H1 (cell line): ENCODE results near the gene ALKBH1.

Experiments used
- CTCF ChIP-seq, 3 experiments: IDR thresholded peaks; 1 replicate in 2 of 3; 2 replicates in 1 of 3; pipeline versions ENCODE4 v1.5.1 to v1.6.1; 2011; ENCODE audit warnings: low read length in 3 of 3, mild to moderate bottlenecking in 3 of 3, inconsistent platforms in 2 of 3, low read depth in 1 of 3, moderate library complexity in 1 of 3; ENCODE audit not compliant: insufficient read depth in 1 of 3; ENCODE audit errors: control extremely low read depth in 1 of 3
- POLR2AphosphoS5 ChIP-seq: IDR thresholded peaks from 2 replicates; pipeline ENCODE4 v1.6.1; 2011; ENCODE audit warnings: low read depth, low read length
- RAD21 ChIP-seq, 2 experiments: IDR thresholded peaks in 1 of 2; conservative IDR thresholded peaks in 1 of 2; 2 replicates each; pipeline ENCODE4 v1.6.1; 2011; ENCODE audit warnings: low read depth in 2 of 2, low read length in 2 of 2, improper control_type of control experiment in 1 of 2, inconsistent platforms in 1 of 2, mild to moderate bottlenecking in 1 of 2, moderate library complexity in 1 of 2
- TBP ChIP-seq: IDR thresholded peaks from 2 replicates; pipeline ENCODE4 v1.6.1; 2011; ENCODE audit warnings: low read depth, low read length, improper control_type of control experiment
- TF ChIP-seq, protein P1 (sequence below): IDR thresholded peaks from 2 replicates; pipeline ENCODE4 v1.6.1; 2011; ENCODE audit warnings: low read depth, mild to moderate bottlenecking, low read length; ENCODE audit not compliant: insufficient read depth

- no peak for TF ChIP-seq RAD21 (IDR thresholded peaks at IDR 0.05 in 1 of 2, conservative IDR thresholded peaks at IDR 0.05 in 1 of 2; ENCODE audit: low read depth in 2 of 2, low read length in 2 of 2)
- TF ChIP-seq CTCF (IDR thresholded peaks at IDR 0.05; ENCODE audit: control extremely low read depth in 1 of 3, insufficient read depth in 1 of 3, low read depth in 1 of 3, low read length in 3 of 3) = no peak
- no peak for TF ChIP-seq POLR2AphosphoS5
- no peak for TF ChIP-seq TBP
- TF ChIP-seq, protein P1, sequence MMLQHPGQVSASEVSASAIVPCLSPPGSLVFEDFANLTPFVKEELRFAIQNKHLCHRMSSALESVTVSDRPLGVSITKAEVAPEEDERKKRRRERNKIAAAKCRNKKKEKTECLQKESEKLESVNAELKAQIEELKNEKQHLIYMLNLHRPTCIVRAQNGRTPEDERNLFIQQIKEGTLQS = no peak
Observed at GRCh38 chr14:77709412-77709811, 1.6 kb upstream of the ALKBH1 start.
